Small intestine (tissue), 7 donors: Measurements from ENCODE around the gene RICTOR. TPM values are rescaled to one million over a fixed set of nuclear protein-coding genes. Genes with fewer than 3 reads are reported as not detected.
"Not testable (repeated sequence)": the region's sequence is repeated elsewhere in the genome, so short reads cannot be mapped to it uniquely, and the experiment has no call there.

Experiments
- DNase-seq, 2 donors: peaks; one replicate each; pipeline versions ENCODE4 v3.0.0 to v3.0.0-alpha.2; 2013
- FAIRE-seq: peaks from 2 replicates; lab custom pipeline; 2012; peaks lifted over from hg19 to GRCh38; lab: Jason Lieb, UNC
- H3K27ac ChIP-seq, 3 donors: one replicate each; pipeline ENCODE4 v1.5.1; 2013; ENCODE audit warnings: low read length in 2 of 3, mild to moderate bottlenecking in 2 of 3, control low read depth in 1 of 3, inconsistent platforms in 1 of 3, low read depth in 1 of 3, moderate library complexity in 1 of 3
- H3K27me3 ChIP-seq, 3 donors: one replicate each; pipeline ENCODE4 v1.6.1; 2013; ENCODE audit warnings: low read length in 3 of 3, inconsistent platforms in 1 of 3; ENCODE audit not compliant: control insufficient read depth in 3 of 3, insufficient read depth in 3 of 3
- H3K36me3 ChIP-seq, 3 donors: one replicate each; pipeline ENCODE4 v1.6.1; 2013; ENCODE audit warnings: low read length in 3 of 3, inconsistent platforms in 1 of 3, low read depth in 1 of 3, mild to moderate bottlenecking in 1 of 3, moderate library complexity in 1 of 3; ENCODE audit not compliant: control insufficient read depth in 3 of 3, insufficient read depth in 2 of 3
- H3K4me1 ChIP-seq, 3 donors: one replicate each; pipeline ENCODE4 v1.6.1; 2013; ENCODE audit warnings: low read length in 2 of 3, inconsistent platforms in 1 of 3, low read depth in 1 of 3, mild to moderate bottlenecking in 1 of 3, moderate library complexity in 1 of 3; ENCODE audit not compliant: control insufficient read depth in 3 of 3, insufficient read depth in 2 of 3
- H3K4me3 ChIP-seq, 3 donors: one replicate each; pipeline ENCODE4 v1.5.1; 2013; ENCODE audit warnings: low read length in 3 of 3, control low read depth in 1 of 3, inconsistent platforms in 1 of 3, low read depth in 1 of 3, mild to moderate bottlenecking in 1 of 3, moderate library complexity in 1 of 3
- H3K9me3 ChIP-seq, 2 donors: one replicate each; pipeline ENCODE4 v1.6.1; 2013; ENCODE audit warnings: low read depth in 1 of 2, low read length in 1 of 2; ENCODE audit not compliant: control insufficient read depth in 2 of 2, insufficient read depth in 1 of 2
- WGBS, 3 donors: extraction: QIAGEN DNeasy Blood & Tissue Kit; methylation state at CpG; one replicate each; pipeline ENCODE4 v1.1.7; 2013; 5-methylcytosine and 5-hydroxymethylcytosine counted together
- polyA plus RNA-seq, 4 donors: library from polyadenylated mRNA; stranded (reverse) in 3 of 4; unstranded in 1 of 4; fragments of 200-250 nt in 3 of 4; fragments of 120-200 nt in 1 of 4; gene quantifications; one replicate each; pipeline versions ENCODE4 v1.2.1 to v1.2.3, GENCODE V29; 2013
- donor health status: healthy with polysubstance abuse.
- donor health status: control.
- donor health status: control.
- donor health status: Bipolar disorder and iron deficiency.
- donor health status: healthy.

RICTOR gene
- polyA plus RNA-seq, 4 donors, result 2.4 to 20.2 (median 3.3) TPM

- Histone ChIP-seq H3K4me1 (no peaks in the 10 kb centered on the region), H3K36me3 (peaks cover 0 to 11% (median 7%) of the 10 kb centered on the region in 3 donors), H3K9me3 (peaks cover 0 to 10% of the 10 kb centered on the region in 2 donors), H3K4me3 (no peak overlapping the region), H3K27me3 (no peaks in the 10 kb centered on the region), H3K27ac (no peak overlapping the region)
- DNase-seq (no peak), FAIRE-seq (no peak)
- 90 to 92% (median 91%) methylated on average over 2 of the region's 2 CpGs for WGBS, 3 donors
Observed at GRCh38 chr5:39006650-39007049, 67.5 kb downstream of the RICTOR start.

- peaks cover 0 to under 1% of the 10 kb centered on the region in 2 donors for H3K9me3 ChIP-seq
- H3K27me3 ChIP-seq, result no peaks in the 10 kb centered on the region
- 63 to 73% (median 69%) methylated on average over 3 of the region's 3 CpGs for WGBS, 3 donors
- peaks cover 0 to 4% (median 2%) of the 10 kb centered on the region in 3 donors for H3K36me3 ChIP-seq
- DNase-seq (peak; percentile 12 to 16), FAIRE-seq (no peak)
- H3K4me1 ChIP-seq, result no peaks in the 10 kb centered on the region
- no peak overlapping the region for H3K4me3 ChIP-seq
- H3K27ac ChIP-seq, result no peak overlapping the region
Observed at GRCh38 chr5:39005566-39006232, 68.5 kb downstream of the RICTOR start.

- DNase-seq (no peak), FAIRE-seq (no peak)
- no peaks in the 10 kb centered on the region for H3K27me3 ChIP-seq
- no peak overlapping the region for H3K27ac ChIP-seq
- H3K36me3 ChIP-seq, result peaks cover 0 to 8% (median 2%) of the 10 kb centered on the region in 3 donors
- peaks cover 0 to 5% of the 10 kb centered on the region in 2 donors for H3K9me3 ChIP-seq
- no peak overlapping the region for H3K4me3 ChIP-seq
- H3K4me1 ChIP-seq, result no peaks in the 10 kb centered on the region
- 68 to 88% (median 84%) methylated on average over 2 of the region's 2 CpGs for WGBS, 3 donors
Observed at GRCh38 chr5:39001683-39002082, 72.5 kb downstream of the RICTOR start.

DNA sequence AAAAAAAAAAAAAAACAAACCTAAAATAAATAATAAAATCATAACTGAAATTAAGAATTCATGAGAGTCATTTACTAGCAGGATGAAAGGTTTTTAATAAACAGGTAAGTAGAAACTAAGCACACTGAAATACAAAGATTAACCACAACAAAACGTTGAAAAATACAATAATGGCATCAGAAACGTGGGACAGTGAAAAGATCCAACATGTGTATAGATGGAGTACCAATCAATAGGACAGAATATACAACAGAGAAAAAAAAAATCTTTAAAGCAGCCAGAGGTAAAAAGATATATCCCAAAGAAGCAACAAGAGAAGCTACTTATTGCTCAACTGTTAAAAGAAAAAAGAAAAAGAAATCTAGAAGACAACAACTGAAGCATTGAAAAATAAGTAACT, 75.2 kb downstream of the RICTOR start:
- no peak overlapping the region for H3K27ac ChIP-seq
- H3K27me3 ChIP-seq, result no peaks in the 10 kb centered on the region
- peaks cover 0 to 5% of the 10 kb centered on the region in 2 donors for H3K9me3 ChIP-seq
- H3K36me3 ChIP-seq, result peaks cover 0 to 6% (median 4%) of the 10 kb centered on the region in 3 donors
- WGBS, 3 donors, result 92 to 97% (median 94%) methylated on average over 2 of the region's 2 CpGs
- no peaks in the 10 kb centered on the region for H3K4me1 ChIP-seq
- no peak overlapping the region for H3K4me3 ChIP-seq
- DNase-seq (no peak), FAIRE-seq (no peak)

DNA sequence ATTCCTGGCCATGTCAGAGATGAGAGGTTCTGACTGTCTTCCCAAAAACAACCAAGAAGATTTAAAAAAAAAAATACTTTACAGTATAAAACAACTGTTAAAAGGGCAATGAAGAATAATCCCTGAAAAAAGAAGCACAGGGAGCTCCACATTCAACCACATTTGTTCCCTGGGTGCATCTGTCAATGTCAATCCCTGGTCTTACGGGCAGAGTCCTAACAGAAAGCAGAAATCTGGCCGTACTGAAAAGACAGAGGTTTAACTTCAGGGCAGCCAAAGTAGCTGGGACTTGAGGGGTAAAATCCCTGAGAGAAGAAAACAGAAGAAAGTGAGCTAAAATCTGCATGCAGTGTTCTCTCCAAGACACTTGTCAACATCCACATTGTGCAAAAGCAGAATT, 76.6 kb downstream of the RICTOR start:
- no peaks in the 10 kb centered on the region for H3K4me1 ChIP-seq
- WGBS, 3 donors, result 75 to 95% (median 90%) methylated on average over 2 of the region's 2 CpGs
- peaks cover 0 to 6% (median 4%) of the 10 kb centered on the region in 3 donors for H3K36me3 ChIP-seq
- H3K9me3 ChIP-seq, result peaks cover 0 to 5% of the 10 kb centered on the region in 2 donors
- FAIRE-seq, result no peak
- H3K27me3 ChIP-seq, result no peaks in the 10 kb centered on the region
- H3K27ac ChIP-seq, result no peak overlapping the region
- no peak for DNase-seq
- no peak overlapping the region for H3K4me3 ChIP-seq

GRCh38 chr5:38996123-38996522, 78.1 kb downstream of the RICTOR start:
- H3K27me3 ChIP-seq, result no peaks in the 10 kb centered on the region
- FAIRE-seq (no peak), DNase-seq (no peak)
- H3K27ac ChIP-seq, result no peak overlapping the region
- no peaks in the 10 kb centered on the region for H3K4me1 ChIP-seq
- no peak overlapping the region for H3K4me3 ChIP-seq
- H3K36me3 ChIP-seq, result peaks cover 0 to 4% (median 4%) of the 10 kb centered on the region in 3 donors
- peaks cover 0 to 5% of the 10 kb centered on the region in 2 donors for H3K9me3 ChIP-seq

DNA sequence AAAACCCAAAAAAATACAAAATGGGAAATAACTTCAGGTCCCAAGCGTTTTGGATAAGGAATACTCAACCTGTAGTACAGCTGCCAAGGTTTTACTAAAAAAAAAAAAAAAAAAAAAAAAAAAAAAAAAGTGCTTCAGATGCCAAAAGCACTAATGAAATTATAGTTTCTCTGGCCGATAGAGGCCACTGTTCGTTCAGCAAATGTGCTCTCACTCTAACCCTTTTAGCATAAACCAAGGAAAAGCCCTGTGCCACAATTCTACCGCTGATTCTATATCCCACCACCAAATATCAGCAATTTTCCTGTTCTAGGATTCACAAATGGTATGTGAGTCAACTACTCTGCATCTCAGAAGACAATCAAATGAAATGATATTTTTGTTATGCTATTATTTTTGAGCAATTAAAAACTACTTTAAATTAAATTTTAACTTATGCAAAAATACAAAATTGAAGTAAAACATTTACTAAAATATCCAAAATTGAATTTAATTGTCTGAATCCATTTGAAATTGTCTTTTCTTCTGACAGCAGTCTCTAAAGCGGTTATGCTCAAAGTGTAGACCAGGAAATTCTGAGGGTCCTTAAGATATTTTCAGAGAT, 79.8 kb downstream of the RICTOR start:
- peak; percentile 55 to 61 for DNase-seq
- Histone ChIP-seq H3K36me3 (peaks cover 2 to 6% (median 4%) of the 10 kb centered on the region in 3 donors), H3K9me3 (peaks cover 0 to 5% of the 10 kb centered on the region in 2 donors), H3K4me3 (no peak overlapping the region), H3K27ac (no peak overlapping the region), H3K4me1 (no peaks in the 10 kb centered on the region), H3K27me3 (no peaks in the 10 kb centered on the region)
- WGBS, 3 donors, result 32 to 38% (median 38%) methylated on average over 5 of the region's 5 CpGs
- FAIRE-seq, result peak; percentile 33

GRCh38 chr5:38989974-38990719, 84.1 kb downstream of the RICTOR start:
- not testable (repeated sequence) for H3K4me3 ChIP-seq, H3K27me3 ChIP-seq, H3K4me1 ChIP-seq, H3K9me3 ChIP-seq, DNase-seq, H3K36me3 ChIP-seq, H3K27ac ChIP-seq
- WGBS, 3 donors, result 95 to 98% (median 96%) methylated on average over 13 of the region's 13 CpGs
- FAIRE-seq, result peak; percentile 90
